AG09309 (cell line): ENCODE results near the gene CMIP.

ENCODE experiments used
- DNase-seq: peaks from one replicate; pipeline ENCODE4 v3.0.0-alpha.2; 2010; ENCODE audit warnings: low read depth
- H3K4me3 ChIP-seq: 2 replicates; pipeline ENCODE4 v1.5.1; 2011; ENCODE audit warnings: mild to moderate bottlenecking, low read depth, low read length, moderate library complexity; ENCODE audit not compliant: control insufficient read depth
- TF ChIP-seq, protein P1 (sequence below): IDR thresholded peaks from 2 replicates; pipeline ENCODE4 v1.5.1; 2011; ENCODE audit warnings: mild to moderate bottlenecking, low read depth, low read length, inconsistent platforms; ENCODE audit not compliant: insufficient read depth, control insufficient read depth; ENCODE audit errors: missing control alignments

CMIP gene

DNA sequence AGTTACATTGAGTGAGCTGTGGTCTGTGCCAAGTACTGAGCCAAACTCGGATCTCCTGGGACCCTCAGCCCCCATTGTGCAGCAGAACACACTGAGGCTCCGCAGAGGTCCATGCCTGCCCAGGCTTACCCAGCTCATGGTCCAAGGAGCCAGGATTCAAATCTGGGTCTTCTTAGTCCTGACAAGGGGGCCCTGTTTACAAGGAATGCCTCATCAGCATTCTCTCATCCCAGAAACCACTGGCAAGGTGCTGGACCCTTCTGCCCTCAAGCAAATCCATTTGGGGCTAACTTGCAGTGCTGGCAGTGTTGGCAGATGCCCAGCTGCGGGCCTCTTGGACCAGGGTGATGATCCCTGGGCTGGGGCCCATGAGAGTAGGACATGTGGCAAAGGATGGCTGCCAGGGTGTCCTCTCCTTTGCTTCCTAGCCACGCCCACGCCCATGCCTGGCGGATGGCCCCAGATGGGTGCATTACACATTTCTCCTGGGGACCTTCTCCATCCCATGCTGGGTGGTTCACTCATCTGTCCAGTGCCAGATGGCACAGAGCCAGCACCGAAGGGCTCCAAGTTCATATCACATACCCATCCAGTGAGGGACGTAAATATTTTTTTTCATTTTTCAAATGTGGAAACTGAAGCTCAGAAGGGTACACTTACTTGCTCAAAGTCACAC lies 117.7 kb downstream of the CMIP start:
- no peak for DNase-seq
- H3K4me3 ChIP-seq, result no peak overlapping the region
- TF ChIP-seq, protein P1, sequence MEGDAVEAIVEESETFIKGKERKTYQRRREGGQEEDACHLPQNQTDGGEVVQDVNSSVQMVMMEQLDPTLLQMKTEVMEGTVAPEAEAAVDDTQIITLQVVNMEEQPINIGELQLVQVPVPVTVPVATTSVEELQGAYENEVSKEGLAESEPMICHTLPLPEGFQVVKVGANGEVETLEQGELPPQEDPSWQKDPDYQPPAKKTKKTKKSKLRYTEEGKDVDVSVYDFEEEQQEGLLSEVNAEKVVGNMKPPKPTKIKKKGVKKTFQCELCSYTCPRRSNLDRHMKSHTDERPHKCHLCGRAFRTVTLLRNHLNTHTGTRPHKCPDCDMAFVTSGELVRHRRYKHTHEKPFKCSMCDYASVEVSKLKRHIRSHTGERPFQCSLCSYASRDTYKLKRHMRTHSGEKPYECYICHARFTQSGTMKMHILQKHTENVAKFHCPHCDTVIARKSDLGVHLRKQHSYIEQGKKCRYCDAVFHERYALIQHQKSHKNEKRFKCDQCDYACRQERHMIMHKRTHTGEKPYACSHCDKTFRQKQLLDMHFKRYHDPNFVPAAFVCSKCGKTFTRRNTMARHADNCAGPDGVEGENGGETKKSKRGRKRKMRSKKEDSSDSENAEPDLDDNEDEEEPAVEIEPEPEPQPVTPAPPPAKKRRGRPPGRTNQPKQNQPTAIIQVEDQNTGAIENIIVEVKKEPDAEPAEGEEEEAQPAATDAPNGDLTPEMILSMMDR, result no peak

DNA sequence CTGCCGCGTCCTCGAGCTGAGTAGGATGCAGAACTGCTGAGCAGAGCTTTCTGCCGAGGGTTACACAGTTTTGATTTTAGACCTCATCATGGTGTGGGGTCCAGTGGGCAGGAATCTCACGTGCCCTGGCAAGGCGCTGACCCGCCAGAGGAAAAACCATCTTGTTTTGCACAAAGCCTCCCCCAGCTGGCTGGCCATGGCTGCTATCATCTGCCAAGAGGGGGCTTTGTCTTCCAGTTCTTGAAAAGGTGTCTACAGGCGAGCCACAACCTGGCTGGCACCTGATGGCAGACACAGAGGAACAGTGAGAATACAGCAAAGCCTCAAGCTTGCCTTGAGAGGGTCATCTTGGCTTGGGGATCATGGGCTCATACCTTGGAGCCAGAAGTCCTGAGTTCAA lies 118.3 kb downstream of the CMIP start:
- TF ChIP-seq, protein P1, result no peak
- no peak overlapping the region for H3K4me3 ChIP-seq
- DNase-seq, result no peak

DNA sequence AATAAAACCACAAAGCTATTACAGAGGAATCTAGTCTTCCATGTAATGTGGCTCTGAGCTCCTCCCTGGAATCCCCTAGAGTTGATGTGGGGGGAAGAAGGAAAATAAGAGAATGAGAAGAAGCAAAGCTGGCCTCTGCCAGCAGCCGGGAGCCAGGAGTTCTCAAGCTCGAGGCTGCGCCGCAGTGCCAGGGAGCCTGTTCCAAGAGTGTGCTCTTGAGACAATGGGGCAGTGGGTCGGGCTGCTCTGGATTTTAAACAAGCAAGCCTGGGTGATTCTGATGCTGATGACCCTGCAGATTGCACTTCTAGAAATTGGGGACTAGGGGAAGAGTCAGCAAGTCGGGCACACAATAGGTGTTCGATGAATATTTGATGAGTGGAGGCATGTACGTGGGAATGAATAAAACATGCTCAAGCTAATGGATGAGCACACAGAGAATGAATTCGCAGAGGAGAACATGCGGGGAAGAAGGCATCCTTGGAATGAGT lies 119.9 kb downstream of the CMIP start:
- DNase-seq, result no peak
- H3K4me3 ChIP-seq, result no peak overlapping the region
- TF ChIP-seq, protein P1, result no peak

DNA sequence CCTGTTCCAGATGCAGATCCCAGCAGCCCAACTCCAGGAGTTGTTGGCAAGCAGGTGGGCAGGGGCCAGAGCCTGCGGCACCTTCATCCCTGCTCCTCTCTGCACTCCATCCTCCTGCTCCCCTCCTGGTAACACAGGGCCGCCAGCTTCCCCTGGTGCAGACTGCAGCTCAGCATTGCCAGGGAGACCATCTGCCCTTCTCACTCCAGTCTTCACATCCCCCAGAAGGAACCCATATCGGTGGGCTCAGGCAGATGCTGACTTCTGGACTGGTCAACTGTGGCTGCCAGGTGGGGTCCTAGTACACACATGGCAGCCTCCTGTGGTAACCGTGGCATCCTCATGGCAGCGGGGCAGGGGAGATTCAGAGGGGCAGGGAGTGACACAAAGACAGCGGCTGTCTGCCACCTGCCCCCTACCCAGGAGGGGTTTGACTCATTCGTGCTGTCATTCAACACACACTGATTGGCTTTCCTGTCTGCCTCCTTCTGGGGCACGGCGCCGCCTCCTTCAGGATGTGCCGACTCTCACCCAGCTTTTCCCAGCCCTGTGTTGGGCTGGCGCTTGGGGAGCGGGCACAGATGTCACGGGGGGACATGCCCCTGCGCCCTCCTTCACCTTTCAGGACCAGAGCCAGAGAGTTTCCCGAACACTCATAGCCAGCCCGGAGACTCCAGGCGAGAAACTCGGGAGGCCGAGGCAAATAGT lies 120.9 kb downstream of the CMIP start:
- H3K4me3 ChIP-seq, result no peak overlapping the region
- no peak for DNase-seq
- TF ChIP-seq, protein P1, result no peak

DNA sequence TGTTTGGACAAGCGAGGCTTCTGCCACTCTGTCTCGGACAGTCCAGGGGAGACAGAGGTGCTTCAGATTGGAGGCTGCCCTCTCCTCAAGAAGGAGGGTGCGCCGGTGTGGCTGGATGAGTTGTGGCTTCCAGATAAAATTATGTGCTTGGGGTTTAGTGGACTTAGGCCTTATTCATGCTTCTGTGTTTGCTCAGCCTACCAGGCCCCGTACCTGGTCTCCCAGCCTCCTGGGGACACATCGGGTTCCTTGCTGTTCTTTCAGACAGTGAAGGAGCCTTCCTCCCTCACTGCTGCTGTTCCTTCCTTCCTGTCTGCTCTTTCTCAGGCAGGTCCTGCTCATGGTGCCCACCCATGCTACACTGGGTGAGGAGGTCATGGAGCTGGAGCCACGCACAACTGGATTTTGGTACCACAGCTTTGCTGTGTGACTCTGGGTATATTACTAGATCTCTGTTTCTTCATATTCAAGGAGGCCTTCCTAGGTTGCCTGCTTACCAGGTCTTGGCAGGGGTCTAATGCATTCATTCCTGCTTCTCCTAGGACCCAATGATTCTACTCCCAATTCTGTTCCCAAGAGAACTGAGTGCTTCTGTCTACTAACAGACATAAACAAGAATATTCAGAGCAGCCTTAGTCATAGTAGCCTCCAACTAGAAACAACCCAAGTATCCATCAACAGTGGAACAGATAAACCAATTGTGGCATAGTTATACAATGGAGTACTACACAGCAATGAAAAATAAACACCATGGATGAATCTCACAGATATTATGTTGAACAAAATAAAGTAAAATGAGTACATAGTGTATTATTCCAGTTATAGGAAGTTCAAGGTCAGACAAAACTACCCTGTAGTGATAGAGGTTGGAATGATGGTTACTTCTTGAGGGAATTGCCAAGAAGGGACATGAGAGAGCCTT lies 121.7 kb downstream of the CMIP start:
- TF ChIP-seq, protein P1, result no peak
- DNase-seq, result no peak
- H3K4me3 ChIP-seq, result no peak overlapping the region

DNA sequence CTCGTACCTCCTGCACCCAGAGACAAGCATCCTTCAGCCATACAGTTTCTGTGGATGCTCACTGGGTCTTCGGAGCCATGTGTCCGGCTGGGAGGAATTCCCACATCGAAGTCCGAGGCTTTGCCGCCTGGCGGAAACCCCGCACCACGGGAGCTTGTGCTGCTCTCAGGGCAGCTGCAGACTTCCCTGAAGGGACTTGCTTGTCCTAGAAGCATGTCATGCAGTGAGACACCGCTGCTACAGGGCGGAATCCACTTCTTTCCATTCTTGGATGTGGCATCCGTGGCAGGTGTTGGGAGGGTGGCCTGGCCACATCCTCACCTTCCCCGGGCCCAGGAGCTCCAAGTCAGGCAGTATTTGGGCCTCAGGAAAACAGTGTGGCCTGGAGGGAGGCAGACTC lies 122.5 kb downstream of the CMIP start:
- no peak for DNase-seq
- TF ChIP-seq, protein P1, result no peak
- no peak overlapping the region for H3K4me3 ChIP-seq
